Measurements from ENCODE around the gene MTCL1. TPM values are rescaled to one million over a fixed set of nuclear protein-coding genes. Genes with fewer than 3 reads are reported as not detected.

Gene MTCL1
- total and polyA plus RNA-seq, 9 of the 15 experiments (the other 6 are each of a cell fraction or from before 2014, with no cell fraction given): 0.21 to 7.4 (median 3.7) TPM

GRCh38 chr18:8793445-8794155, 88.2 kb downstream of the MTCL1 start:
- 16% methylated on average over 13 of the region's 13 CpGs for WGBS (ENCODE audit: insufficient coverage, low coverage, missing lambda C conversion rate)
- H3K4me1 ChIP-seq (replicated peaks in 1 of 2; ENCODE audit: control insufficient read depth in 2 of 2, insufficient read depth in 2 of 2, low read length in 2 of 2): peaks cover 6 to 8% of the 10 kb centered on the region in 2 experiments; a peak in 4 of 5 replicates
- peaks cover 21 to 43% of the 10 kb centered on the region in 2 experiments for H3K27me3 ChIP-seq (ENCODE audit: control insufficient read depth in 2 of 2, insufficient read depth in 2 of 2, low read length in 2 of 2)

More at GRCh38 chr18:8793445-8794155, 88.2 kb downstream of the MTCL1 start:
- H3K27ac ChIP-seq (ENCODE audit: extremely low read depth, low read depth, low read length): no peak overlapping the region
- no peaks in the 10 kb centered on the region for H3K9me1 ChIP-seq (ENCODE audit: control insufficient read depth, insufficient read depth, low read length)
- H2AFZ ChIP-seq (ENCODE audit: low read depth, low read length): no peak overlapping the region
- no peak for ATAC-seq
- intact Hi-C loops (cut with micrococcal nuclease): loop anchor here (10.0 kb wide), 1 partner anchor 109 kb away; no protein-coding TSS in a partner anchor
- CTCF ChIA-PET (ENCODE audit: low intra/inter-chr PET ratio): no interaction called here
- H3K36me3 ChIP-seq (ENCODE audit: control insufficient read depth, insufficient read depth, low read length): no peaks in the 10 kb centered on the region
- FAIRE-seq: no peak
- no TSS peak for BruUV-seq (replicated peaks)
- no peak overlapping the region for H3K4me2 ChIP-seq (ENCODE audit: insufficient read depth, low read length)
- in situ Hi-C loops (cut with MboI): no loop called here
- H3K79me2 ChIP-seq (ENCODE audit: control insufficient read depth, insufficient read depth, low read length): no peaks in the 10 kb centered on the region
- DNase-seq (ENCODE audit: extremely low read depth in 1 of 4, low spot score in 3 of 4): no peak
- no peak overlapping the region for H3K4me3 ChIP-seq
- H4K20me1 ChIP-seq (replicated peaks; ENCODE audit: control insufficient read depth, insufficient read depth, low read length): no peaks in the 10 kb centered on the region
- H3K9me3 ChIP-seq (replicated peaks; ENCODE audit: control insufficient read depth, insufficient read depth, low read depth, low read length): no peaks in the 10 kb centered on the region
- H3K9ac ChIP-seq (ENCODE audit: insufficient read depth in 1 of 2, low read depth in 2 of 2, low read length in 2 of 2): no peak overlapping the region
- TF ChIP-seq SLC30A9 (CRISPR knock-in tag; IDR thresholded peaks at IDR 0.05) (no peak), TBP (optimal IDR thresholded peaks at IDR 0.05; ENCODE audit: low read depth, low read length) (no peak), ZNF511 (CRISPR knock-in tag; IDR thresholded peaks at IDR 0.05) (no peak), HNRNPLL (IDR thresholded peaks at IDR 0.05; ENCODE audit: low read depth, low read length, poor library complexity, severe bottlenecking) (no peak), NKRF (IDR thresholded peaks at IDR 0.05; ENCODE audit: borderline replicate concordance) (no peak), DMBX1 (CRISPR knock-in tag; IDR thresholded peaks at IDR 0.05; ENCODE audit: borderline replicate concordance) (no peak), TCF15 (CRISPR knock-in tag; IDR thresholded peaks at IDR 0.05) (no peak), NR2C1 (IDR thresholded peaks at IDR 0.05) (no peak), NR2C1 (tag; IDR thresholded peaks at IDR 0.05) (no peak), CHAMP1 (IDR thresholded peaks at IDR 0.05) (no peak)
- POLR2A ChIA-PET: interaction anchor here (0.8 to 1.7 kb wide), 5 partner anchors 8 to 97 kb away, joined by 3 to 5 read pairs (median 4); no protein-coding TSS in a partner anchor

Data from K562 (cell line).